BLaER1 (cell line): Measurements from ENCODE around the gene PLEKHH3.

Source experiments
- H3K27ac ChIP-seq: shearing (Covaris generic); formaldehyde crosslinking; 2 replicates; pipeline ENCODE4 v1.8.1; 2022
- H3K27me3 ChIP-seq: shearing (Covaris generic); formaldehyde crosslinking; 2 replicates; pipeline ENCODE4 v1.8.1; 2022
- H3K36me3 ChIP-seq: shearing (Covaris generic); formaldehyde crosslinking; 2 replicates; pipeline ENCODE4 v1.8.1; 2022
- H3K4me1 ChIP-seq: shearing (Covaris generic); formaldehyde crosslinking; 2 replicates; pipeline ENCODE4 v1.8.1; 2022
- H3K4me2 ChIP-seq: shearing (Covaris generic); formaldehyde crosslinking; 2 replicates; pipeline ENCODE4 v1.8.1; 2022
- H3K4me3 ChIP-seq: shearing (Covaris generic); formaldehyde crosslinking; 2 replicates; pipeline ENCODE4 v1.8.1; 2022
- H3K9ac ChIP-seq: shearing (Covaris generic); formaldehyde crosslinking; 2 replicates; pipeline ENCODE4 v1.8.1; 2022
- H3K9me3 ChIP-seq: shearing (Covaris generic); formaldehyde crosslinking; 2 replicates; pipeline ENCODE4 v1.8.1; 2022
- H4K20me1 ChIP-seq: shearing (Covaris generic); formaldehyde crosslinking; 2 replicates; pipeline ENCODE4 v1.8.1; 2022
- Cebpa-rat ChIP-seq: shearing (Covaris generic); IDR thresholded peaks from 2 replicates; pipeline ENCODE4 v1.8.1; 2022

The PLEKHH3 gene

GRCh38 chr17:42679492-42680330 is 2.9 kb upstream of the PLEKHH3 start:
- Histone ChIP-seq H3K4me3 (peak overlapping the region; percentile 72), H3K4me2 (peak overlapping the region; percentile 99), H3K4me1 (peaks cover 69% of the 10 kb centered on the region), H4K20me1 (peaks cover 24% of the 10 kb centered on the region), H3K9me3 (no peaks in the 10 kb centered on the region), H3K36me3 (no peaks in the 10 kb centered on the region), H3K27me3 (peaks cover 46% of the 10 kb centered on the region), H3K9ac (peak overlapping the region; percentile 72), H3K27ac (peak overlapping the region; percentile 89)
- no peak for TF ChIP-seq Cebpa-rat

GRCh38 chr17:42678951-42679491 is 2.2 kb upstream of the PLEKHH3 start:
- Histone ChIP-seq H3K4me2 (peak overlapping the region; percentile 99), H4K20me1 (peaks cover 31% of the 10 kb centered on the region), H3K4me3 (peak overlapping the region; percentile 72), H3K9me3 (no peaks in the 10 kb centered on the region), H3K27ac (peak overlapping the region; percentile 89), H3K27me3 (peaks cover 50% of the 10 kb centered on the region), H3K4me1 (peaks cover 76% of the 10 kb centered on the region), H3K9ac (peak overlapping the region; percentile 77), H3K36me3 (no peaks in the 10 kb centered on the region)
- TF ChIP-seq Cebpa-rat = no peak

- peak overlapping the region; percentile 77 for H3K9ac ChIP-seq
- peak overlapping the region; percentile 77 for H3K27ac ChIP-seq
- peak overlapping the region; percentile 72 for H3K4me3 ChIP-seq
- peaks cover 47% of the 10 kb centered on the region for H3K27me3 ChIP-seq
- peaks cover 2% of the 10 kb centered on the region for H3K36me3 ChIP-seq
- peak overlapping the region; percentile 99 for H3K4me2 ChIP-seq
- peaks cover 81% of the 10 kb centered on the region for H3K4me1 ChIP-seq
- no peaks in the 10 kb centered on the region for H3K9me3 ChIP-seq
- no peak for TF ChIP-seq Cebpa-rat
- peaks cover 37% of the 10 kb centered on the region for H4K20me1 ChIP-seq
These were observed 1.4 kb upstream of the PLEKHH3 start for GRCh38 chr17:42677921-42678781.

- peaks cover 41% of the 10 kb centered on the region for H4K20me1 ChIP-seq
- H3K27ac ChIP-seq = peak overlapping the region; percentile 77
- no peaks in the 10 kb centered on the region for H3K9me3 ChIP-seq
- peak overlapping the region; percentile 99 for H3K4me2 ChIP-seq
- H3K27me3 ChIP-seq = peaks cover 47% of the 10 kb centered on the region
- H3K4me1 ChIP-seq = peaks cover 78% of the 10 kb centered on the region
- peak overlapping the region; percentile 77 for H3K9ac ChIP-seq
- TF ChIP-seq Cebpa-rat = peak; percentile 74; the same call in 1 of the 2 replicates
- peak overlapping the region; percentile 83 for H3K4me3 ChIP-seq
- H3K36me3 ChIP-seq = peaks cover 11% of the 10 kb centered on the region
These were observed 441 bp upstream of the PLEKHH3 start for GRCh38 chr17:42677012-42677857.

GRCh38 chr17:42675965-42676423 is 800 bp downstream of the PLEKHH3 start:
- Histone ChIP-seq H3K27me3 (peaks cover 48% of the 10 kb centered on the region), H3K9ac (peak overlapping the region; percentile 74), H4K20me1 (peaks cover 53% of the 10 kb centered on the region), H3K4me2 (peak overlapping the region; percentile 91), H3K4me3 (peak overlapping the region; percentile 83), H3K4me1 (peaks cover 68% of the 10 kb centered on the region), H3K27ac (peak overlapping the region; percentile 54), H3K36me3 (peaks cover 24% of the 10 kb centered on the region), H3K9me3 (no peaks in the 10 kb centered on the region)
- TF ChIP-seq Cebpa-rat = no peak

GRCh38 chr17:42675348-42675964 is 1.3 kb downstream of the PLEKHH3 start:
- H3K9ac ChIP-seq = peak overlapping the region; percentile 74
- no peak for TF ChIP-seq Cebpa-rat
- peaks cover 59% of the 10 kb centered on the region for H4K20me1 ChIP-seq
- H3K4me2 ChIP-seq = peak overlapping the region; percentile 91
- peaks cover 28% of the 10 kb centered on the region for H3K36me3 ChIP-seq
- H3K4me1 ChIP-seq = peaks cover 66% of the 10 kb centered on the region
- H3K4me3 ChIP-seq = peak overlapping the region; percentile 83
- peaks cover 54% of the 10 kb centered on the region for H3K27me3 ChIP-seq
- H3K27ac ChIP-seq = peak overlapping the region; percentile 54
- no peaks in the 10 kb centered on the region for H3K9me3 ChIP-seq

GRCh38 chr17:42674755-42675347 is 1.9 kb downstream of the PLEKHH3 start:
- H3K27me3 ChIP-seq = peaks cover 60% of the 10 kb centered on the region

More at GRCh38 chr17:42674755-42675347, 1.9 kb downstream of the PLEKHH3 start:
- Histone ChIP-seq H3K4me3 (peak overlapping the region; percentile 83), H3K9ac (peak overlapping the region; percentile 74; the same call in 1 of the 2 replicates), H3K4me2 (peak overlapping the region; percentile 91), H3K27ac (no peak overlapping the region; the same call in 1 of the 2 replicates), H3K9me3 (no peaks in the 10 kb centered on the region), H3K4me1 (peaks cover 64% of the 10 kb centered on the region), H3K36me3 (peaks cover 28% of the 10 kb centered on the region), H4K20me1 (peaks cover 65% of the 10 kb centered on the region)
- TF ChIP-seq Cebpa-rat = no peak
